HepG2 (cell line): ENCODE results near the gene C11orf24. TPM values are rescaled to one million over a fixed set of nuclear protein-coding genes. Genes with fewer than 3 reads are reported as not detected.

Experiments used
- CHD2 ChIP-seq: IDR thresholded peaks from 2 replicates; pipeline ENCODE4 v1.6.1; 2011; ENCODE audit warnings: low read depth, low read length, improper control_type of control experiment
- ELF3 ChIP-seq: IDR thresholded peaks from 2 replicates; pipeline ENCODE4 v1.6.1; 2016; ENCODE audit warnings: missing genetic modification reagents, missing compliant biosample characterization
- EZH2 ChIP-seq: conservative IDR thresholded peaks from 2 replicates; pipeline ENCODE4 v1.6.1; 2012; ENCODE audit warnings: mild to moderate bottlenecking, low read depth, low read length, moderate library complexity
- FOSL1 ChIP-seq: sonication (generic); formaldehyde crosslinking; IDR thresholded peaks from 2 replicates; pipeline ENCODE4 v1.9.0; 2021; ENCODE audit warnings: missing genetic modification reagents, borderline replicate concordance
- KDM1A ChIP-seq: IDR thresholded peaks from 2 replicates; pipeline ENCODE4 v1.6.1; 2016; ENCODE audit warnings: missing compliant biosample characterization
- NAIF1 ChIP-seq: sonication (generic); formaldehyde crosslinking; IDR thresholded peaks from 2 replicates; pipeline ENCODE4 v1.5.0; 2020; ENCODE audit warnings: mild to moderate bottlenecking, missing genetic modification reagents, borderline replicate concordance
- NFE2L2 ChIP-seq: fragments of 150-350 bp; IDR thresholded peaks from 2 replicates; pipeline ENCODE4 v1.6.1; 2014; ENCODE audit warnings: low read length
- SALL2 ChIP-seq: sonication (generic); formaldehyde crosslinking; IDR thresholded peaks from 2 replicates; pipeline ENCODE4 v1.8.1; 2023; ENCODE audit warnings: mild to moderate bottlenecking, missing genetic modification reagents, inconsistent platforms
- STAG1 ChIP-seq: sonication (generic); formaldehyde crosslinking; IDR thresholded peaks from 2 replicates; pipeline ENCODE4 v1.4.0; 2020; ENCODE audit warnings: missing genetic modification reagents
- YEATS4 ChIP-seq: sonication (generic); formaldehyde crosslinking; IDR thresholded peaks from 2 replicates; pipeline ENCODE4 v1.4.0; 2020; ENCODE audit warnings: missing genetic modification reagents, borderline replicate concordance
- ZBTB7B ChIP-seq: sonication (generic); formaldehyde crosslinking; IDR thresholded peaks from 2 replicates; pipeline ENCODE4 v1.4.0; 2020; ENCODE audit warnings: missing genetic modification reagents
- ZNF660 ChIP-seq: sonication (generic); formaldehyde crosslinking; IDR thresholded peaks from 2 replicates; pipeline ENCODE4 v1.5.1; 2020; ENCODE audit warnings: mild to moderate bottlenecking, low read depth, missing genetic modification reagents, borderline replicate concordance
- ZNF768 ChIP-seq: sonication (generic); formaldehyde crosslinking; IDR thresholded peaks from 2 replicates; pipeline ENCODE4 v1.4.0; 2020; ENCODE audit warnings: missing genetic modification reagents
- ZNF772 ChIP-seq: sonication (generic); formaldehyde crosslinking; IDR thresholded peaks from 2 replicates; pipeline ENCODE4 v1.5.0; 2020; ENCODE audit warnings: mild to moderate bottlenecking, missing genetic modification reagents
- polyA plus RNA-seq, 8 experiments: library from polyadenylated mRNA; depleted of rRNA in 3 of 8; stranded (reverse) in 7 of 8; unstranded in 1 of 8; fragments of >200 nt; fragmentation: Illumina TruSeq in 4 of 8; extraction: Trizol in 4 of 8; gene quantifications; 2 replicates each; pipeline versions ENCODE4 v1.2.1 to v1.2.3, GENCODE V29; 2011 to 2016; ENCODE audit warnings: low read depth in 4 of 8, missing spikeins in 1 of 8, mixed read lengths in 1 of 8; ENCODE audit not compliant: insufficient read depth in 1 of 8
- total RNA-seq, 5 experiments: library from RNA; depleted of rRNA; stranded (reverse); fragments of >200 nt; fragmentation: Illumina TruSeq; extraction: Trizol; gene quantifications; 2 replicates each; pipeline ENCODE4 v1.2.3, GENCODE V29; 2016; ENCODE audit warnings: low read depth in 1 of 5
- TF ChIP-seq, protein P1 (sequence below): sonication (generic); formaldehyde crosslinking; IDR thresholded peaks from 2 replicates; pipeline ENCODE4 v1.4.0; 2020; ENCODE audit warnings: low read depth, missing genetic modification reagents
- TF ChIP-seq, protein P2 (sequence below): sonication (generic); formaldehyde crosslinking; IDR thresholded peaks from 2 replicates; pipeline ENCODE4 v1.4.0; 2020; ENCODE audit warnings: mild to moderate bottlenecking, missing genetic modification reagents
- TF ChIP-seq, protein P3 (sequence below): sonication (generic); formaldehyde crosslinking; conservative IDR thresholded peaks from 2 replicates; pipeline ENCODE4 v1.4.0; 2020; ENCODE audit warnings: mild to moderate bottlenecking, missing genetic modification reagents, moderate library complexity
- TF ChIP-seq, protein P4 (sequence below): sonication (generic); formaldehyde crosslinking; IDR thresholded peaks from 2 replicates; pipeline ENCODE4 v1.5.1; 2020; ENCODE audit warnings: mild to moderate bottlenecking, missing genetic modification reagents, borderline replicate concordance

C11orf24 gene
- total and polyA plus RNA-seq, 2 of the 13 experiments (the other 11 are each of a cell fraction or from before 2014, with no cell fraction given), result 52.9 to 55.5 TPM

DNA sequence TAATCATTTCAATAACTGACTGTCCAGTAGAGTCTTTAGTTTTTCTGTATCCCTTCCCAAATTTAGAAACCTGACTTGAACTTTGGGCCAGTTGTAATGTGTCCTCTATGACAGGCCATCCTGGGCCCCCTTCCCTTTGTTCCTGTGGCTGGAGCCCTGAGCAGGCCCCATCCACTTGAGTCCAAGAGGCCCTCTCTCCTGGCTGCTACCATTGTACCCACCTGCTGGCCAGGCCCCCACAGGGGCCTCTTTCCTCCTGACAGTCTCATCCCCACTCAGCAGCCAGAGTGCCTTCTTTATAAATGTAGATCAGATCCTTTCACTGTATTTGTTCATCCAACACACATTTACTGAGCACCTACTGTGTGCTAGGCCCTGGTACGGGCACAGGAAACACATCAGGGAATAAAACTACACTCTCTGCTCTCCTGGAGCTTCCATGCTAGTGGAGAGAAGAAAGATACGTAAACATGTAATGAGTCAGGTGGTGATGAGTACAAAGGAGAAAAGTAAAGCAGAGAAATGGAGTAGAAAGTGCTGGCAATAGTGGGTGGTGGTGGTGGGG lies 37.9 kb upstream of the C11orf24 start (continued):
- no peak for TF ChIP-seq FOSL1
- no peak for TF ChIP-seq CHD2
- TF ChIP-seq, protein P1, sequence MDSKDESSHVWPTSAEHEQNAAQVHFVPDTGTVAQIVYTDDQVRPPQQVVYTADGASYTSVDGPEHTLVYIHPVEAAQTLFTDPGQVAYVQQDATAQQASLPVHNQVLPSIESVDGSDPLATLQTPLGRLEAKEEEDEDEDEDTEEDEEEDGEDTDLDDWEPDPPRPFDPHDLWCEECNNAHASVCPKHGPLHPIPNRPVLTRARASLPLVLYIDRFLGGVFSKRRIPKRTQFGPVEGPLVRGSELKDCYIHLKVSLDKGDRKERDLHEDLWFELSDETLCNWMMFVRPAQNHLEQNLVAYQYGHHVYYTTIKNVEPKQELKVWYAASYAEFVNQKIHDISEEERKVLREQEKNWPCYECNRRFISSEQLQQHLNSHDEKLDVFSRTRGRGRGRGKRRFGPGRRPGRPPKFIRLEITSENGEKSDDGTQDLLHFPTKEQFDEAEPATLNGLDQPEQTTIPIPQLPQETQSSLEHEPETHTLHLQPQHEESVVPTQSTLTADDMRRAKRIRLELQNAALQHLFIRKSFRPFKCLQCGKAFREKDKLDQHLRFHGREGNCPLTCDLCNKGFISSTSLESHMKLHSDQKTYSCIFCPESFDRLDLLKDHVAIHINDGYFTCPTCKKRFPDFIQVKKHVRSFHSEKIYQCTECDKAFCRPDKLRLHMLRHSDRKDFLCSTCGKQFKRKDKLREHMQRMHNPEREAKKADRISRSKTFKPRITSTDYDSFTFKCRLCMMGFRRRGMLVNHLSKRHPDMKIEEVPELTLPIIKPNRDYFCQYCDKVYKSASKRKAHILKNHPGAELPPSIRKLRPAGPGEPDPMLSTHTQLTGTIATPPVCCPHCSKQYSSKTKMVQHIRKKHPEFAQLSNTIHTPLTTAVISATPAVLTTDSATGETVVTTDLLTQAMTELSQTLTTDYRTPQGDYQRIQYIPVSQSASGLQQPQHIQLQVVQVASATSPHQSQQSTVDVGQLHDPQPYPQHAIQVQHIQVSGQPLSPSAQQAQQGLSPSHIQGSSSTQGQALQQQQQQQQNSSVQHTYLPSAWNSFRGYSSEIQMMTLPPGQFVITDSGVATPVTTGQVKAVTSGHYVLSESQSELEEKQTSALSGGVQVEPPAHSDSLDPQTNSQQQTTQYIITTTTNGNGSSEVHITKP (CRISPR knock-in tag), result no peak
- peak; percentile 53; the same call in 1 of the 2 replicates for TF ChIP-seq ZBTB7B
- no peak for TF ChIP-seq ZNF660 (CRISPR knock-in tag)
- TF ChIP-seq ZNF768 (CRISPR knock-in tag), result no peak
- no peak for TF ChIP-seq ELF3 (CRISPR knock-in tag)
- TF ChIP-seq NAIF1 (CRISPR knock-in tag), result no peak
- TF ChIP-seq KDM1A, result no peak
- TF ChIP-seq, protein P2, sequence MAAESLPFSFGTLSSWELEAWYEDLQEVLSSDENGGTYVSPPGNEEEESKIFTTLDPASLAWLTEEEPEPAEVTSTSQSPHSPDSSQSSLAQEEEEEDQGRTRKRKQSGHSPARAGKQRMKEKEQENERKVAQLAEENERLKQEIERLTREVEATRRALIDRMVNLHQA (CRISPR knock-in tag), result no peak
- TF ChIP-seq, protein P3, sequence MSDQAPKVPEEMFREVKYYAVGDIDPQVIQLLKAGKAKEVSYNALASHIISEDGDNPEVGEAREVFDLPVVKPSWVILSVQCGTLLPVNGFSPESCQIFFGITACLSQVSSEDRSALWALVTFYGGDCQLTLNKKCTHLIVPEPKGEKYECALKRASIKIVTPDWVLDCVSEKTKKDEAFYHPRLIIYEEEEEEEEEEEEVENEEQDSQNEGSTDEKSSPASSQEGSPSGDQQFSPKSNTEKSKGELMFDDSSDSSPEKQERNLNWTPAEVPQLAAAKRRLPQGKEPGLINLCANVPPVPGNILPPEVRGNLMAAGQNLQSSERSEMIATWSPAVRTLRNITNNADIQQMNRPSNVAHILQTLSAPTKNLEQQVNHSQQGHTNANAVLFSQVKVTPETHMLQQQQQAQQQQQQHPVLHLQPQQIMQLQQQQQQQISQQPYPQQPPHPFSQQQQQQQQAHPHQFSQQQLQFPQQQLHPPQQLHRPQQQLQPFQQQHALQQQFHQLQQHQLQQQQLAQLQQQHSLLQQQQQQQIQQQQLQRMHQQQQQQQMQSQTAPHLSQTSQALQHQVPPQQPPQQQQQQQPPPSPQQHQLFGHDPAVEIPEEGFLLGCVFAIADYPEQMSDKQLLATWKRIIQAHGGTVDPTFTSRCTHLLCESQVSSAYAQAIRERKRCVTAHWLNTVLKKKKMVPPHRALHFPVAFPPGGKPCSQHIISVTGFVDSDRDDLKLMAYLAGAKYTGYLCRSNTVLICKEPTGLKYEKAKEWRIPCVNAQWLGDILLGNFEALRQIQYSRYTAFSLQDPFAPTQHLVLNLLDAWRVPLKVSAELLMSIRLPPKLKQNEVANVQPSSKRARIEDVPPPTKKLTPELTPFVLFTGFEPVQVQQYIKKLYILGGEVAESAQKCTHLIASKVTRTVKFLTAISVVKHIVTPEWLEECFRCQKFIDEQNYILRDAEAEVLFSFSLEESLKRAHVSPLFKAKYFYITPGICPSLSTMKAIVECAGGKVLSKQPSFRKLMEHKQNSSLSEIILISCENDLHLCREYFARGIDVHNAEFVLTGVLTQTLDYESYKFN, result peak; percentile 80
- no peak for TF ChIP-seq EZH2
- TF ChIP-seq STAG1 (CRISPR knock-in tag), result peak; percentile 7; the same call in 1 of the 2 replicates
- TF ChIP-seq ZNF772 (CRISPR knock-in tag), result no peak
- no peak for TF ChIP-seq YEATS4
- TF ChIP-seq NFE2L2, result no peak
- TF ChIP-seq, protein P4, sequence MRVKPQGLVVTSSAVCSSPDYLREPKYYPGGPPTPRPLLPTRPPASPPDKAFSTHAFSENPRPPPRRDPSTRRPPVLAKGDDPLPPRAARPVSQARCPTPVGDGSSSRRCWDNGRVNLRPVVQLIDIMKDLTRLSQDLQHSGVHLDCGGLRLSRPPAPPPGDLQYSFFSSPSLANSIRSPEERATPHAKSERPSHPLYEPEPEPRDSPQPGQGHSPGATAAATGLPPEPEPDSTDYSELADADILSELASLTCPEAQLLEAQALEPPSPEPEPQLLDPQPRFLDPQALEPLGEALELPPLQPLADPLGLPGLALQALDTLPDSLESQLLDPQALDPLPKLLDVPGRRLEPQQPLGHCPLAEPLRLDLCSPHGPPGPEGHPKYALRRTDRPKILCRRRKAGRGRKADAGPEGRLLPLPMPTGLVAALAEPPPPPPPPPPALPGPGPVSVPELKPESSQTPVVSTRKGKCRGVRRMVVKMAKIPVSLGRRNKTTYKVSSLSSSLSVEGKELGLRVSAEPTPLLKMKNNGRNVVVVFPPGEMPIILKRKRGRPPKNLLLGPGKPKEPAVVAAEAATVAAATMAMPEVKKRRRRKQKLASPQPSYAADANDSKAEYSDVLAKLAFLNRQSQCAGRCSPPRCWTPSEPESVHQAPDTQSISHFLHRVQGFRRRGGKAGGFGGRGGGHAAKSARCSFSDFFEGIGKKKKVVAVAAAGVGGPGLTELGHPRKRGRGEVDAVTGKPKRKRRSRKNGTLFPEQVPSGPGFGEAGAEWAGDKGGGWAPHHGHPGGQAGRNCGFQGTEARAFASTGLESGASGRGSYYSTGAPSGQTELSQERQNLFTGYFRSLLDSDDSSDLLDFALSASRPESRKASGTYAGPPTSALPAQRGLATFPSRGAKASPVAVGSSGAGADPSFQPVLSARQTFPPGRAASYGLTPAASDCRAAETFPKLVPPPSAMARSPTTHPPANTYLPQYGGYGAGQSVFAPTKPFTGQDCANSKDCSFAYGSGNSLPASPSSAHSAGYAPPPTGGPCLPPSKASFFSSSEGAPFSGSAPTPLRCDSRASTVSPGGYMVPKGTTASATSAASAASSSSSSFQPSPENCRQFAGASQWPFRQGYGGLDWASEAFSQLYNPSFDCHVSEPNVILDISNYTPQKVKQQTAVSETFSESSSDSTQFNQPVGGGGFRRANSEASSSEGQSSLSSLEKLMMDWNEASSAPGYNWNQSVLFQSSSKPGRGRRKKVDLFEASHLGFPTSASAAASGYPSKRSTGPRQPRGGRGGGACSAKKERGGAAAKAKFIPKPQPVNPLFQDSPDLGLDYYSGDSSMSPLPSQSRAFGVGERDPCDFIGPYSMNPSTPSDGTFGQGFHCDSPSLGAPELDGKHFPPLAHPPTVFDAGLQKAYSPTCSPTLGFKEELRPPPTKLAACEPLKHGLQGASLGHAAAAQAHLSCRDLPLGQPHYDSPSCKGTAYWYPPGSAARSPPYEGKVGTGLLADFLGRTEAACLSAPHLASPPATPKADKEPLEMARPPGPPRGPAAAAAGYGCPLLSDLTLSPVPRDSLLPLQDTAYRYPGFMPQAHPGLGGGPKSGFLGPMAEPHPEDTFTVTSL (CRISPR knock-in tag), result peak; percentile 41; the same call in 1 of the 2 replicates
- no peak for TF ChIP-seq SALL2 (CRISPR knock-in tag)
